Activated naive CD8-positive, alpha-beta T cell treated with anti-CD3 and anti-CD28 coated beads, Interleukin-2, amount 10 ng/mL, durations not matched to agents 7 days and 5 days (primary cell): ENCODE measurements around the gene MAD1L1. TPM values are rescaled to one million over a fixed set of nuclear protein-coding genes. Genes with fewer than 3 reads are reported as not detected.

Experiments used
- ATAC-seq: fragments of 150-1000 bp; cut with Tn5 transposase; one replicate; pipeline ENCODE4 v1.10.0; 2021; ENCODE audit warnings: low read depth, moderate library complexity
- POLR2A ChIA-PET: fragments of 350-600 bp; sonication (Branson Sonifier 250); formaldehyde crosslinking; loops from one replicate; lab custom pipeline; 2021; ENCODE audit warnings: antibody characterized with exemption; lab: Charles Lee
- DNase-seq: peaks from one replicate; pipeline ENCODE4 v3.0.0; 2021
- H3K27ac Mint-ChIP-seq: one replicate; pipeline ENCODE4 v1.8.0; 2022; ENCODE audit warnings: mild to moderate bottlenecking, mixed read lengths
- H3K27me3 Mint-ChIP-seq: one replicate; pipeline ENCODE4 v1.8.0; 2022; ENCODE audit warnings: mild to moderate bottlenecking, moderate library complexity, mixed read lengths
- H3K36me3 Mint-ChIP-seq: one replicate; pipeline ENCODE4 v1.8.0; 2021; ENCODE audit warnings: mild to moderate bottlenecking, mixed read lengths
- H3K4me1 Mint-ChIP-seq: one replicate; pipeline ENCODE4 v1.8.0; 2021; ENCODE audit warnings: mixed read lengths
- H3K4me3 Mint-ChIP-seq: one replicate; pipeline ENCODE4 v1.8.0; 2022; ENCODE audit warnings: mild to moderate bottlenecking, moderate library complexity, mixed read lengths
- H3K9me3 Mint-ChIP-seq: one replicate; pipeline ENCODE4 v1.8.0; 2021; ENCODE audit warnings: mixed read lengths
- total RNA-seq, 2 experiments: library from RNA; stranded (reverse); gene quantifications; one replicate each; pipeline ENCODE4 v1.2.3, GENCODE V29; 2021

MAD1L1 gene
- total RNA-seq, 2 experiments from 2014 or later, result 72.7 to 82.6 TPM

GRCh38 chr7:1948887-1949680, 283.7 kb downstream of the MAD1L1 start:
- no peak overlapping the region for H3K27ac Mint-ChIP-seq
- POLR2A ChIA-PET, result no interaction called here
- H3K4me1 Mint-ChIP-seq, result peaks cover 8% of the 10 kb centered on the region
- ATAC-seq (no peak), DNase-seq (peak; percentile 34)
- H3K27me3 Mint-ChIP-seq, result no peaks in the 10 kb centered on the region
- H3K4me3 Mint-ChIP-seq, result no peak overlapping the region
- H3K36me3 Mint-ChIP-seq, result peaks cover 2% of the 10 kb centered on the region
- no peaks in the 10 kb centered on the region for H3K9me3 Mint-ChIP-seq

GRCh38 chr7:1948301-1948796, 284.4 kb downstream of the MAD1L1 start:
- Mint-ChIP-seq H3K36me3 (peaks cover 4% of the 10 kb centered on the region), H3K27me3 (no peaks in the 10 kb centered on the region), H3K9me3 (no peaks in the 10 kb centered on the region), H3K4me3 (no peak overlapping the region), H3K27ac (no peak overlapping the region), H3K4me1 (peaks cover 16% of the 10 kb centered on the region)
- ATAC-seq (no peak), DNase-seq (peak; percentile 20)
- POLR2A ChIA-PET, result no interaction called here

- ATAC-seq, result no peak
- H3K36me3 Mint-ChIP-seq, result peaks cover 4% of the 10 kb centered on the region
- peaks cover 22% of the 10 kb centered on the region for H3K4me1 Mint-ChIP-seq
- no peak overlapping the region for H3K4me3 Mint-ChIP-seq
- peak overlapping the region; percentile 54 for H3K27ac Mint-ChIP-seq
- no peaks in the 10 kb centered on the region for H3K27me3 Mint-ChIP-seq
- POLR2A ChIA-PET, result no interaction called here
- DNase-seq, result no peak
- no peaks in the 10 kb centered on the region for H3K9me3 Mint-ChIP-seq
Measured at GRCh38 chr7:1947586-1948217, 285.0 kb downstream of the MAD1L1 start.

GRCh38 chr7:1946773-1947450, 285.8 kb downstream of the MAD1L1 start:
- H3K4me1 Mint-ChIP-seq, result peaks cover 27% of the 10 kb centered on the region
- H3K27me3 Mint-ChIP-seq, result no peaks in the 10 kb centered on the region
- ATAC-seq (no peak), DNase-seq (peak; percentile 27)
- no peak overlapping the region for H3K27ac Mint-ChIP-seq
- POLR2A ChIA-PET, result no interaction called here
- peaks cover 4% of the 10 kb centered on the region for H3K36me3 Mint-ChIP-seq
- no peaks in the 10 kb centered on the region for H3K9me3 Mint-ChIP-seq
- no peak overlapping the region for H3K4me3 Mint-ChIP-seq

GRCh38 chr7:1946025-1946772, 286.5 kb downstream of the MAD1L1 start:
- Mint-ChIP-seq H3K36me3 (peaks cover 2% of the 10 kb centered on the region), H3K27me3 (no peaks in the 10 kb centered on the region), H3K9me3 (no peaks in the 10 kb centered on the region), H3K4me1 (peaks cover 26% of the 10 kb centered on the region), H3K4me3 (no peak overlapping the region), H3K27ac (no peak overlapping the region)
- no peak for DNase-seq
- no peak for ATAC-seq
- POLR2A ChIA-PET, result no interaction called here

- Mint-ChIP-seq H3K4me1 (peaks cover 29% of the 10 kb centered on the region), H3K4me3 (no peak overlapping the region), H3K27ac (peak overlapping the region; percentile 38), H3K27me3 (no peaks in the 10 kb centered on the region), H3K36me3 (peaks cover 2% of the 10 kb centered on the region), H3K9me3 (no peaks in the 10 kb centered on the region)
- POLR2A ChIA-PET, result no interaction called here
- ATAC-seq (no peak), DNase-seq (peak; percentile 23)
Measured at GRCh38 chr7:1945558-1945957, 287.2 kb downstream of the MAD1L1 start.

- H3K27ac Mint-ChIP-seq, result no peak overlapping the region
- H3K4me1 Mint-ChIP-seq, result peaks cover 30% of the 10 kb centered on the region
- DNase-seq (peak; percentile 31), ATAC-seq (no peak)
- peaks cover 2% of the 10 kb centered on the region for H3K36me3 Mint-ChIP-seq
- no peaks in the 10 kb centered on the region for H3K27me3 Mint-ChIP-seq
- POLR2A ChIA-PET, result interaction anchor here (1.8 kb wide), 1 partner anchor 42 kb away, joined by 7 read pairs; no protein-coding TSS in a partner anchor
- H3K9me3 Mint-ChIP-seq, result no peaks in the 10 kb centered on the region
- no peak overlapping the region for H3K4me3 Mint-ChIP-seq
Measured at GRCh38 chr7:1944619-1945210, 288.0 kb downstream of the MAD1L1 start.

- no peaks in the 10 kb centered on the region for H3K27me3 Mint-ChIP-seq
- peak overlapping the region; percentile 72 for H3K4me3 Mint-ChIP-seq
- POLR2A ChIA-PET, result interaction anchor here (0.5 to 1.8 kb wide), 2 partner anchors 42 to 951 kb away, joined by 3 to 7 read pairs; no protein-coding TSS in a partner anchor
- peak overlapping the region; percentile 57 for H3K27ac Mint-ChIP-seq
- H3K4me1 Mint-ChIP-seq, result peaks cover 32% of the 10 kb centered on the region
- H3K9me3 Mint-ChIP-seq, result no peaks in the 10 kb centered on the region
- ATAC-seq, result peak; percentile 7
- H3K36me3 Mint-ChIP-seq, result peaks cover 2% of the 10 kb centered on the region
- DNase-seq, result peak; percentile 61
Measured at GRCh38 chr7:1943933-1944618, 288.7 kb downstream of the MAD1L1 start.

GRCh38 chr7:1943326-1943725, 289.4 kb downstream of the MAD1L1 start:
- POLR2A ChIA-PET, result interaction anchor here (0.9 to 1.8 kb wide), 2 partner anchors 16 to 43 kb away, joined by 4 to 7 read pairs; no protein-coding TSS in a partner anchor
- peak overlapping the region; percentile 72 for H3K4me3 Mint-ChIP-seq

GRCh38 chr7:1942941-1943289, 289.8 kb downstream of the MAD1L1 start:
- Mint-ChIP-seq H3K4me3 (peak overlapping the region; percentile 72), H3K4me1 (peaks cover 42% of the 10 kb centered on the region), H3K9me3 (no peaks in the 10 kb centered on the region), H3K36me3 (peaks cover 5% of the 10 kb centered on the region), H3K27ac (peak overlapping the region; percentile 33), H3K27me3 (peaks cover 4% of the 10 kb centered on the region)
- ATAC-seq (no peak), DNase-seq (no peak)
- POLR2A ChIA-PET, result interaction anchor here (0.9 kb wide), 1 partner anchor 16 kb away, joined by 4 read pairs; no protein-coding TSS in a partner anchor

More at GRCh38 chr7:1943326-1943725, 289.4 kb downstream of the MAD1L1 start:
- Mint-ChIP-seq H3K9me3 (no peaks in the 10 kb centered on the region), H3K27ac (peak overlapping the region; percentile 33), H3K4me1 (peaks cover 38% of the 10 kb centered on the region), H3K27me3 (peaks cover under 1% of the 10 kb centered on the region), H3K36me3 (peaks cover 2% of the 10 kb centered on the region)
- DNase-seq (no peak), ATAC-seq (no peak)

- no peaks in the 10 kb centered on the region for H3K9me3 Mint-ChIP-seq
- DNase-seq (no peak), ATAC-seq (no peak)
- POLR2A ChIA-PET, result no interaction called here
- peaks cover 4% of the 10 kb centered on the region for H3K27me3 Mint-ChIP-seq
- peak overlapping the region; percentile 17 for H3K4me3 Mint-ChIP-seq
- peaks cover 42% of the 10 kb centered on the region for H3K4me1 Mint-ChIP-seq
- peaks cover 5% of the 10 kb centered on the region for H3K36me3 Mint-ChIP-seq
- H3K27ac Mint-ChIP-seq, result peak overlapping the region; percentile 25
Measured at GRCh38 chr7:1942243-1942940, 290.4 kb downstream of the MAD1L1 start.
